A549 (cell line): ENCODE measurements around the gene GGACT.

Source experiments
- CTCF ChIP-seq: fragments of >200 bp; sonication (Bioruptor Twin); formaldehyde crosslinking; IDR thresholded peaks from 3 replicates; pipeline ENCODE4 v1.5.1; 2016
- EHMT2 ChIP-seq: fragments of 200-600 bp; sonication (generic); IDR thresholded peaks from 2 replicates; pipeline ENCODE4 v1.6.1; 2016; ENCODE audit warnings: antibody characterized with exemption, low read depth, mild to moderate bottlenecking, moderate library complexity
- EP300 ChIP-seq, 2 experiments: fragments of >200 bp; sonication (Bioruptor Twin); formaldehyde crosslinking; IDR thresholded peaks; 2 replicates in 1 of 2; 3 replicates in 1 of 2; pipeline ENCODE4 v1.6.1; 2016 to 2017
- GATA3 ChIP-seq: IDR thresholded peaks from 2 replicates; pipeline ENCODE4 v1.6.1; 2012; ENCODE audit warnings: borderline replicate concordance
- POLR2A ChIP-seq: IDR thresholded peaks from 2 replicates; pipeline ENCODE4 v1.6.1; 2012; ENCODE audit warnings: mild to moderate bottlenecking, low read length
- RAD21 ChIP-seq, 2 experiments: fragments of >200 bp in 1 of 2; sonication (Bioruptor Twin) in 1 of 2; formaldehyde crosslinking in 1 of 2; IDR thresholded peaks in 1 of 2; conservative IDR thresholded peaks in 1 of 2; 2 replicates in 1 of 2; 3 replicates in 1 of 2; pipeline ENCODE4 v1.6.1; 2012 to 2018; ENCODE audit warnings: inconsistent platforms in 1 of 2
- SMC3 ChIP-seq: fragments of >200 bp; sonication (Bioruptor Twin); formaldehyde crosslinking; IDR thresholded peaks from 3 replicates; pipeline ENCODE4 v1.6.1; 2018; ENCODE audit warnings: inconsistent platforms
- USF2 ChIP-seq: fragments of 450-650 bp; IDR thresholded peaks from 2 replicates; pipeline ENCODE4 v1.6.1; 2014; ENCODE audit warnings: antibody characterized with exemption
- TF ChIP-seq, protein P1 (sequence below): IDR thresholded peaks from 2 replicates; pipeline ENCODE4 v1.6.1; 2012
- TF ChIP-seq, protein P2 (sequence below): fragments of 200-600 bp; sonication (generic); IDR thresholded peaks from 2 replicates; pipeline ENCODE4 v1.6.1; 2016; ENCODE audit warnings: antibody characterized with exemption, mild to moderate bottlenecking, moderate library complexity

- no peak for TF ChIP-seq CTCF
- no peak for TF ChIP-seq POLR2A
- TF ChIP-seq, protein P1, sequence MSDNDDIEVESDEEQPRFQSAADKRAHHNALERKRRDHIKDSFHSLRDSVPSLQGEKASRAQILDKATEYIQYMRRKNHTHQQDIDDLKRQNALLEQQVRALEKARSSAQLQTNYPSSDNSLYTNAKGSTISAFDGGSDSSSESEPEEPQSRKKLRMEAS = no peak
- no peak for TF ChIP-seq EP300 (IDR thresholded peaks at IDR 0.05)
- TF ChIP-seq EHMT2 = no peak
- no peak for TF ChIP-seq RAD21 (conservative IDR thresholded peaks at IDR 0.05 in 1 of 2, IDR thresholded peaks at IDR 0.05 in 1 of 2)
- TF ChIP-seq SMC3 = no peak
- TF ChIP-seq, protein P2, sequence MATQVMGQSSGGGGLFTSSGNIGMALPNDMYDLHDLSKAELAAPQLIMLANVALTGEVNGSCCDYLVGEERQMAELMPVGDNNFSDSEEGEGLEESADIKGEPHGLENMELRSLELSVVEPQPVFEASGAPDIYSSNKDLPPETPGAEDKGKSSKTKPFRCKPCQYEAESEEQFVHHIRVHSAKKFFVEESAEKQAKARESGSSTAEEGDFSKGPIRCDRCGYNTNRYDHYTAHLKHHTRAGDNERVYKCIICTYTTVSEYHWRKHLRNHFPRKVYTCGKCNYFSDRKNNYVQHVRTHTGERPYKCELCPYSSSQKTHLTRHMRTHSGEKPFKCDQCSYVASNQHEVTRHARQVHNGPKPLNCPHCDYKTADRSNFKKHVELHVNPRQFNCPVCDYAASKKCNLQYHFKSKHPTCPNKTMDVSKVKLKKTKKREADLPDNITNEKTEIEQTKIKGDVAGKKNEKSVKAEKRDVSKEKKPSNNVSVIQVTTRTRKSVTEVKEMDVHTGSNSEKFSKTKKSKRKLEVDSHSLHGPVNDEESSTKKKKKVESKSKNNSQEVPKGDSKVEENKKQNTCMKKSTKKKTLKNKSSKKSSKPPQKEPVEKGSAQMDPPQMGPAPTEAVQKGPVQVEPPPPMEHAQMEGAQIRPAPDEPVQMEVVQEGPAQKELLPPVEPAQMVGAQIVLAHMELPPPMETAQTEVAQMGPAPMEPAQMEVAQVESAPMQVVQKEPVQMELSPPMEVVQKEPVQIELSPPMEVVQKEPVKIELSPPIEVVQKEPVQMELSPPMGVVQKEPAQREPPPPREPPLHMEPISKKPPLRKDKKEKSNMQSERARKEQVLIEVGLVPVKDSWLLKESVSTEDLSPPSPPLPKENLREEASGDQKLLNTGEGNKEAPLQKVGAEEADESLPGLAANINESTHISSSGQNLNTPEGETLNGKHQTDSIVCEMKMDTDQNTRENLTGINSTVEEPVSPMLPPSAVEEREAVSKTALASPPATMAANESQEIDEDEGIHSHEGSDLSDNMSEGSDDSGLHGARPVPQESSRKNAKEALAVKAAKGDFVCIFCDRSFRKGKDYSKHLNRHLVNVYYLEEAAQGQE = no peak
- TF ChIP-seq USF2 = no peak
- no peak for TF ChIP-seq GATA3
Observed at GRCh38 chr13:100596516-100596915, 7.9 kb upstream of the GGACT start.
